Measurements from ENCODE around the gene GTF2E1.
"Not testable (repeated sequence)": the region's sequence is repeated elsewhere in the genome, so short reads cannot be mapped to it uniquely, and the experiment has no call there.

Gene GTF2E1

GRCh38 chr3:120742198-120742848, at the start of gene GTF2E1, which contains the start of gene RABL3:
TSS of gene GTF2E1 (plus strand) at chr3:120742744. CDS start at chr3:120750553, 7,809 bp downstream.
TSS of gene RABL3 (minus strand) at chr3:120742516. CDS start at chr3:120742507, 9 bp downstream.
- peak; percentile 99 for DNase-seq (ENCODE audit: low spot score)

- DNase-seq (ENCODE audit: low spot score), result peak; percentile 25
These were observed 48.9 kb upstream of the GTF2E1 start for GRCh38 chr3:120693439-120694171.

GRCh38 chr3:120699333-120699732, 43.2 kb upstream of the GTF2E1 start:
- DNase-seq (ENCODE audit: low spot score), result no peak

GRCh38 chr3:120705884-120706582, 36.5 kb upstream of the GTF2E1 start:
- DNase-seq (ENCODE audit: low spot score), result no peak

GRCh38 chr3:120706950-120707349, 35.6 kb upstream of the GTF2E1 start:
- no peak for DNase-seq (ENCODE audit: low spot score)

GRCh38 chr3:120708408-120708807, 34.1 kb upstream of the GTF2E1 start:
- no peak for DNase-seq (ENCODE audit: low spot score)

GRCh38 chr3:120710369-120710768, 32.2 kb upstream of the GTF2E1 start:
- no peak for DNase-seq (ENCODE audit: low spot score)

GRCh38 chr3:120713262-120713661, 29.3 kb upstream of the GTF2E1 start:
- DNase-seq (ENCODE audit: low spot score), result no peak

- not testable (repeated sequence) for DNase-seq (ENCODE audit: low spot score)
These were observed 23.2 kb upstream of the GTF2E1 start for GRCh38 chr3:120719167-120719834.

GRCh38 chr3:120726791-120727190, 15.8 kb upstream of the GTF2E1 start:
- no peak for DNase-seq (ENCODE audit: low spot score)

GRCh38 chr3:120730576-120731542, 11.7 kb upstream of the GTF2E1 start:
- DNase-seq (ENCODE audit: low spot score), result no peak

- DNase-seq (ENCODE audit: low spot score), result not testable (repeated sequence)
These were observed 4.5 kb upstream of the GTF2E1 start for GRCh38 chr3:120738006-120738405.

- DNase-seq (ENCODE audit: low spot score), result no peak
These were observed 1.2 kb upstream of the GTF2E1 start for GRCh38 chr3:120741320-120741719.

- DNase-seq (ENCODE audit: low spot score), result no peak
These were observed 727 bp upstream of the GTF2E1 start for GRCh38 chr3:120741837-120742197.

GRCh38 chr3:120742849-120743365, 363 bp downstream of the GTF2E1 start:
- DNase-seq (ENCODE audit: low spot score), result no peak

GRCh38 chr3:120743556-120744195, 1.1 kb downstream of the GTF2E1 start:
- no peak for DNase-seq (ENCODE audit: low spot score)

GRCh38 chr3:120745466-120745865, 2.9 kb downstream of the GTF2E1 start:
- DNase-seq (ENCODE audit: low spot score), result no peak

GRCh38 chr3:120749843-120750242, 7.3 kb downstream of the GTF2E1 start:
- no peak for DNase-seq (ENCODE audit: low spot score)

GRCh38 chr3:120752230-120752629, 9.7 kb downstream of the GTF2E1 start:
- DNase-seq (ENCODE audit: low spot score), result no peak

GRCh38 chr3:120752865-120753264, 10.3 kb downstream of the GTF2E1 start:
- no peak for DNase-seq (ENCODE audit: low spot score)

Data from COLO829 (cell line).